Prostate gland (tissue), 2 donors: ENCODE measurements around the gene CFAP157.

ENCODE experiments used
- CTCF ChIP-seq, 4 experiments: fragments of 200-600 bp in 2 of 4; fragments of 450-650 bp in 2 of 4; sonication (generic) in 2 of 4; IDR thresholded peaks; 1 replicate in 3 of 4; 2 replicates in 1 of 4; pipeline ENCODE4 v1.5.1; 2016 to 2019; ENCODE audit warnings: antibody characterized with exemption in 4 of 4, mild to moderate bottlenecking in 2 of 4, moderate library complexity in 2 of 4
- POLR2A ChIP-seq: fragments of 450-650 bp; IDR thresholded peaks from one replicate; pipeline ENCODE4 v1.6.1; 2016; ENCODE audit warnings: antibody characterized with exemption, mild to moderate bottlenecking
- POLR2AphosphoS5 ChIP-seq: sonication (generic); formaldehyde crosslinking; IDR thresholded peaks from one replicate; pipeline ENCODE4 v1.6.1; 2017; ENCODE audit warnings: antibody characterized with exemption

- no peak for TF ChIP-seq CTCF (IDR thresholded peaks at IDR 0.05)
- no peak for TF ChIP-seq POLR2AphosphoS5
- TF ChIP-seq POLR2A = no peak
These were observed 20.1 kb upstream of the CFAP157 start for GRCh38 chr9:127686461-127687393.
